Endothelial cell (in vitro differentiated cells): ENCODE results near the gene FRMPD1. TPM values are rescaled to one million over a fixed set of nuclear protein-coding genes. Genes with fewer than 3 reads are reported as not detected.

ENCODE experiments used
- DNase-seq: peaks from one replicate; pipeline ENCODE4 v3.0.0; 2021; ENCODE audit warnings: low spot score
- H3K27ac Mint-ChIP-seq: one replicate; pipeline ENCODE4 v1.8.0; 2021; ENCODE audit warnings: mixed read lengths, inconsistent platforms; ENCODE audit not compliant: unreplicated experiment
- H3K27me3 Mint-ChIP-seq: one replicate; pipeline ENCODE4 v1.8.0; 2021; ENCODE audit warnings: mild to moderate bottlenecking, moderate library complexity, mixed read lengths, inconsistent platforms; ENCODE audit not compliant: unreplicated experiment
- H3K36me3 Mint-ChIP-seq: one replicate; pipeline ENCODE4 v1.8.0; 2021; ENCODE audit warnings: mild to moderate bottlenecking, low read depth, mixed read lengths, inconsistent platforms; ENCODE audit not compliant: unreplicated experiment
- H3K4me1 Mint-ChIP-seq: one replicate; pipeline ENCODE4 v1.8.0; 2021; ENCODE audit warnings: mild to moderate bottlenecking, mixed read lengths, inconsistent platforms; ENCODE audit not compliant: unreplicated experiment
- H3K4me3 Mint-ChIP-seq: one replicate; pipeline ENCODE4 v1.8.0; 2021; ENCODE audit warnings: mild to moderate bottlenecking, mixed read lengths, inconsistent platforms; ENCODE audit not compliant: unreplicated experiment
- H3K9me3 Mint-ChIP-seq: one replicate; pipeline ENCODE4 v1.8.0; 2021; ENCODE audit warnings: mixed read lengths, inconsistent platforms; ENCODE audit not compliant: unreplicated experiment
- total RNA-seq: library from RNA; stranded (reverse); fragmentation: NEBNext Ultra II Directional; extraction: Animal tissue kit (Norgen Biotek cat#: 25700); gene quantifications from one replicate; pipeline ENCODE4 v1.2.1, GENCODE V29; 2021; ENCODE audit not compliant: unreplicated experiment
- TF ChIP-seq, protein P1 (sequence below): fragments of 200-600 bp; sonication (generic); IDR thresholded peaks from one replicate; pipeline ENCODE4 v1.5.0; 2021; ENCODE audit warnings: antibody characterized with exemption; ENCODE audit not compliant: unreplicated experiment

The FRMPD1 gene
- total RNA-seq, 1 donor from 2014 or later, result 0.08 TPM

- Mint-ChIP-seq H3K4me1 (peaks cover 19% of the 10 kb centered on the region), H3K27me3 (peaks cover 2% of the 10 kb centered on the region), H3K4me3 (no peak overlapping the region), H3K36me3 (no peaks in the 10 kb centered on the region), H3K9me3 (no peaks in the 10 kb centered on the region), H3K27ac (no peak overlapping the region)
- TF ChIP-seq, protein P1, sequence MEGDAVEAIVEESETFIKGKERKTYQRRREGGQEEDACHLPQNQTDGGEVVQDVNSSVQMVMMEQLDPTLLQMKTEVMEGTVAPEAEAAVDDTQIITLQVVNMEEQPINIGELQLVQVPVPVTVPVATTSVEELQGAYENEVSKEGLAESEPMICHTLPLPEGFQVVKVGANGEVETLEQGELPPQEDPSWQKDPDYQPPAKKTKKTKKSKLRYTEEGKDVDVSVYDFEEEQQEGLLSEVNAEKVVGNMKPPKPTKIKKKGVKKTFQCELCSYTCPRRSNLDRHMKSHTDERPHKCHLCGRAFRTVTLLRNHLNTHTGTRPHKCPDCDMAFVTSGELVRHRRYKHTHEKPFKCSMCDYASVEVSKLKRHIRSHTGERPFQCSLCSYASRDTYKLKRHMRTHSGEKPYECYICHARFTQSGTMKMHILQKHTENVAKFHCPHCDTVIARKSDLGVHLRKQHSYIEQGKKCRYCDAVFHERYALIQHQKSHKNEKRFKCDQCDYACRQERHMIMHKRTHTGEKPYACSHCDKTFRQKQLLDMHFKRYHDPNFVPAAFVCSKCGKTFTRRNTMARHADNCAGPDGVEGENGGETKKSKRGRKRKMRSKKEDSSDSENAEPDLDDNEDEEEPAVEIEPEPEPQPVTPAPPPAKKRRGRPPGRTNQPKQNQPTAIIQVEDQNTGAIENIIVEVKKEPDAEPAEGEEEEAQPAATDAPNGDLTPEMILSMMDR, result no peak
- no peak for DNase-seq
These were observed 31.9 kb upstream of the FRMPD1 start for GRCh38 chr9:37618817-37619216.

GRCh38 chr9:37619806-37620205, 30.9 kb upstream of the FRMPD1 start:
- Mint-ChIP-seq H3K27ac (no peak overlapping the region), H3K27me3 (peaks cover 2% of the 10 kb centered on the region), H3K4me3 (no peak overlapping the region), H3K9me3 (no peaks in the 10 kb centered on the region), H3K4me1 (peaks cover 23% of the 10 kb centered on the region), H3K36me3 (no peaks in the 10 kb centered on the region)
- DNase-seq, result no peak
- TF ChIP-seq, protein P1, result no peak

GRCh38 chr9:37620396-37620795, 30.4 kb upstream of the FRMPD1 start:
- TF ChIP-seq, protein P1, result no peak
- Mint-ChIP-seq H3K9me3 (no peaks in the 10 kb centered on the region), H3K36me3 (no peaks in the 10 kb centered on the region), H3K4me3 (no peak overlapping the region), H3K27ac (no peak overlapping the region), H3K27me3 (peaks cover 2% of the 10 kb centered on the region), H3K4me1 (peaks cover 23% of the 10 kb centered on the region)
- no peak for DNase-seq

GRCh38 chr9:37621273-37622121, 29.3 kb upstream of the FRMPD1 start:
- Mint-ChIP-seq H3K4me1 (peaks cover 23% of the 10 kb centered on the region), H3K4me3 (no peak overlapping the region), H3K9me3 (no peaks in the 10 kb centered on the region), H3K36me3 (no peaks in the 10 kb centered on the region), H3K27ac (no peak overlapping the region), H3K27me3 (peaks cover 2% of the 10 kb centered on the region)
- DNase-seq, result no peak
- TF ChIP-seq, protein P1, result no peak

DNA sequence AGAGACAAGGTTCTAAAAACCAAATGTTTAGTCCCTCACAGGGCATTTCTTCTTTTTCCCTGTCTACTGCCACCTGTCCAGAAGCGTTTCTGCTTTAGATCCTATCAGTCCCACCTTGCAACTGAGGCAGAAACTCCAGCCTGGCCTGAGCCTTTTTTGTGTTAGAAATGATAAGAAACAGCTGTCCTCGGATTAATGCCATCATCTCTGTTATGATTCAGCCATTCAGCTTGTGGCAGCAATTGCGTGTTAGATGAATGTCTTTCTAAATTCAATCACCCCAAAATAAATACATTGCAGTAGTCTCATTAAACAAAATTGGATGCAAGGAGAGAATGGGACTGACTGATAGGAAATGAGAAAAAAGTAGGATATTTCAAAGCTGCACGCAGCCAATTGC, 28.3 kb upstream of the FRMPD1 start:
- TF ChIP-seq, protein P1, result no peak
- H3K4me1 Mint-ChIP-seq, result peaks cover 23% of the 10 kb centered on the region
- H3K9me3 Mint-ChIP-seq, result no peaks in the 10 kb centered on the region
- H3K27me3 Mint-ChIP-seq, result peaks cover 2% of the 10 kb centered on the region
- no peak overlapping the region for H3K4me3 Mint-ChIP-seq
- no peak for DNase-seq
- H3K27ac Mint-ChIP-seq, result no peak overlapping the region
- no peaks in the 10 kb centered on the region for H3K36me3 Mint-ChIP-seq
